ENCODE data around the gene SETBP1.

- TF ChIP-seq CTCF (IDR thresholded peaks at IDR 0.05; ENCODE audit: low read depth, low read length) (no peak), POLR2A (IDR thresholded peaks at IDR 0.05; ENCODE audit: extremely low read depth, insufficient read length) (no peak), MAX (IDR thresholded peaks at IDR 0.05; ENCODE audit: low read depth, low read length) (no peak), MYC (IDR thresholded peaks at IDR 0.05; ENCODE audit: low read depth, low read length) (no peak)
Measured at GRCh38 chr18:44764863-44765262, 84.2 kb downstream of the SETBP1 start.

All from NB4 (cell line).